Adrenal gland (tissue), 12 donors: ENCODE results near the gene PRSS21. TPM values are rescaled to one million over a fixed set of nuclear protein-coding genes. Genes with fewer than 3 reads are reported as not detected.

ENCODE experiments used
- DNase-seq, 7 donors: peaks; one replicate each; pipeline ENCODE4 v3.0.0-alpha.2; 2019 to 2020
- H3K27ac ChIP-seq, 5 donors: fragments of 200-600 bp; sonication (generic) in 4 of 5; 1 replicate in 3 of 5; 2 replicates in 2 of 5; pipeline versions ENCODE4 v1.5.1 to v1.8.0; 2016 to 2020; ENCODE audit warnings: mild to moderate bottlenecking in 1 of 5
- H3K27me3 ChIP-seq: fragments of 200-600 bp; 2 replicates; pipeline ENCODE4 v1.8.0; 2021
- H3K36me3 ChIP-seq, 2 donors: fragments of 200-600 bp; replicated peaks in 1 of 2; 1 replicate in 1 of 2; 2 replicates in 1 of 2; pipeline versions ENCODE4 v1.5.1 to v1.8.0; 2018 to 2022
- H3K4me1 ChIP-seq, 2 donors: fragments of 200-600 bp; replicated peaks in 1 of 2; 1 replicate in 1 of 2; 2 replicates in 1 of 2; pipeline versions ENCODE4 v1.5.1 to v1.8.0; 2018 to 2021
- H3K4me3 ChIP-seq, 4 donors: fragments of 200-600 bp; sonication (generic) in 3 of 4; one replicate each; pipeline ENCODE4 v1.5.1; 2016 to 2018
- H3K9me3 ChIP-seq, 3 donors: fragments of 200-600 bp; sonication (generic) in 1 of 3; replicated peaks in 1 of 3; 1 replicate in 2 of 3; 2 replicates in 1 of 3; pipeline versions ENCODE4 v1.5.1 to v1.8.0; 2016 to 2021
- POLR2A ChIP-seq, 2 donors: fragments of 450-650 bp; IDR thresholded peaks; one replicate each; pipeline ENCODE4 v1.6.1; 2017; ENCODE audit warnings: antibody characterized with exemption in 2 of 2, mild to moderate bottlenecking in 2 of 2, moderate library complexity in 1 of 2
- WGBS, 4 donors: extraction: QIAGEN DNeasy Blood & Tissue Kit in 2 of 4; methylation state at CpG; one replicate each; pipeline versions ENCODE4 v1.1.5 to v1.1.7; 2013 to 2017; 5-methylcytosine and 5-hydroxymethylcytosine counted together
- intact Hi-C, 2 donors: fragments of 100-400 bp; cut with DNase I; formaldehyde crosslinking; loops; one replicate each; pipeline versions ENCODE4 v1.14.1 to v1.15.0; 2022 to 2023
- polyA plus RNA-seq, 3 donors: library from polyadenylated mRNA; stranded (reverse); fragments of 200-250 nt in 2 of 3; fragments of 350-450 nt in 1 of 3; fragmentation: Illumina TruSeq in 1 of 3; extraction: RNeasy Lipid Tissue Mini Kit (QIAGEN cat#74804) in 1 of 3; gene quantifications; one replicate each; pipeline ENCODE4 v1.2.3, GENCODE V29; 2013 to 2014
- total RNA-seq, 9 donors: library from RNA; depleted of rRNA in 4 of 9; stranded (reverse); fragments of >200 nt in 4 of 9; fragments of 120-200 nt in 1 of 9; fragmentation: NEBNext Ultra II Directional in 1 of 9; extraction: Animal tissue kit (Norgen Biotek cat#: 25700) in 1 of 9; gene quantifications; one replicate each; pipeline versions ENCODE4 v1.1.0 to v1.2.4, GENCODE V29; 2013 to 2023
- TF ChIP-seq, protein P1 (sequence below), 6 experiments: fragments of 450-650 bp in 4 of 6; fragments of 200-600 bp in 2 of 6; sonication (generic) in 1 of 6; IDR thresholded peaks; 1 replicate in 5 of 6; 2 replicates in 1 of 6; pipeline versions ENCODE4 v1.5.1 to v1.8.0; 2016 to 2021; ENCODE audit warnings: antibody characterized with exemption in 6 of 6, mild to moderate bottlenecking in 2 of 6, moderate library complexity in 1 of 6
- donor health status: healthy with polysubstance abuse.
- donor health status: Bipolar disorder and iron deficiency.
- donor health status: DM: yes; HTN: yes; CAD: no.
- donor health status: DM: no; HTN: no; CAD: no.
- donor health status: DM: no; HTN: no; CAD: no.
- donor health status: DM: yes; HTN: yes; CAD: no.

The PRSS21 gene
- total and polyA plus RNA-seq, 12 donors, result 0.20 to 2.6 (median 0.85) TPM; not detected in 6

DNA sequence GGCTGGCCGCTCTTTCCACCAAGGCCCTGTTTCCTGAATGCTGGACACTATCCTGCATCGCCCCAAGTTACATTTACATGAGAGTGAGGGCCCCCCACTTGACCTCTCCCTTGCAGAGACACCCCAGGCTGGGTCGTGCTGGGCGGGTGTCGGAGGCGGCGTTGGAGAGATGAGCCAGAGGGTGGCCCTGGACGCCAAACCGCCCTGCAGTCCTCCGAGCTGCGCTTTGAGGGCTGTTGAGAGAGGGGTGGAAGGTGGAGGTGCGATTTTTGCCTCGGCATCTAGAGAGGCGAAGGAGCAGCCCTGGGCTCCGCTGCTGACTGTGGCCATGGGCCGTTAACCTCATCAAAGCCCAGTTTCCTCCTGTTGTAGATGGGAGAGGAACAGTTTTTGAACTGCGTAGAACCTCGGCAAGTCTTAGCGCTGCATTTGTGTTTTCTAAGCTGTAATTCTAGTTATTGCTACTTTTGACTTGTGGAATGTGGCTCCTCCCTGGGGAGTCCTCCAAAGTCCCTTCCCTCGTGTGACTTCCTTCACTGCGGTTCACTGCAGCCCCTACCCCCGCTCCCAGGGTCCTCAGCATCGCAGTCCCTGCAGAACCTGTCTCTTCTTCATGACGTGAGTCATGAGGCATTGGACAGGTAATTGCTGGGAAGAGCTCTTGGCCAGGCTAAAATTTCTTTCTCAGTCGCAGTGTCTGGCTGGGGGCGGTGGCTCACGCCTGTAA, 39.0 kb upstream of the PRSS21 start:
- peak overlapping the region; percentile 39 to 94 (median 92) for H3K4me3 ChIP-seq
- peak in 1 of 7 donors; percentile 27 for DNase-seq
- H3K9me3 ChIP-seq, result no peaks in the 10 kb centered on the region
- peak overlapping the region; percentile 97 to 100 (median 99) for H3K27ac ChIP-seq
- H3K36me3 ChIP-seq, result peaks cover 0 to 19% of the 10 kb centered on the region in 2 donors
- TF ChIP-seq, protein P1, sequence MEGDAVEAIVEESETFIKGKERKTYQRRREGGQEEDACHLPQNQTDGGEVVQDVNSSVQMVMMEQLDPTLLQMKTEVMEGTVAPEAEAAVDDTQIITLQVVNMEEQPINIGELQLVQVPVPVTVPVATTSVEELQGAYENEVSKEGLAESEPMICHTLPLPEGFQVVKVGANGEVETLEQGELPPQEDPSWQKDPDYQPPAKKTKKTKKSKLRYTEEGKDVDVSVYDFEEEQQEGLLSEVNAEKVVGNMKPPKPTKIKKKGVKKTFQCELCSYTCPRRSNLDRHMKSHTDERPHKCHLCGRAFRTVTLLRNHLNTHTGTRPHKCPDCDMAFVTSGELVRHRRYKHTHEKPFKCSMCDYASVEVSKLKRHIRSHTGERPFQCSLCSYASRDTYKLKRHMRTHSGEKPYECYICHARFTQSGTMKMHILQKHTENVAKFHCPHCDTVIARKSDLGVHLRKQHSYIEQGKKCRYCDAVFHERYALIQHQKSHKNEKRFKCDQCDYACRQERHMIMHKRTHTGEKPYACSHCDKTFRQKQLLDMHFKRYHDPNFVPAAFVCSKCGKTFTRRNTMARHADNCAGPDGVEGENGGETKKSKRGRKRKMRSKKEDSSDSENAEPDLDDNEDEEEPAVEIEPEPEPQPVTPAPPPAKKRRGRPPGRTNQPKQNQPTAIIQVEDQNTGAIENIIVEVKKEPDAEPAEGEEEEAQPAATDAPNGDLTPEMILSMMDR (IDR thresholded peaks at IDR 0.05), result no peak
- TF ChIP-seq POLR2A (IDR thresholded peaks at IDR 0.05), result peak in 1 of 2 donors; percentile 12
- WGBS, 4 donors, result 12 to 26% (median 17%) methylated on average over 18 to 27 of the region's 27 CpGs
- no peaks in the 10 kb centered on the region for H3K27me3 ChIP-seq
- peaks cover 12 to 27% of the 10 kb centered on the region in 2 donors for H3K4me1 ChIP-seq
- intact Hi-C loops, result no loop called here

DNA sequence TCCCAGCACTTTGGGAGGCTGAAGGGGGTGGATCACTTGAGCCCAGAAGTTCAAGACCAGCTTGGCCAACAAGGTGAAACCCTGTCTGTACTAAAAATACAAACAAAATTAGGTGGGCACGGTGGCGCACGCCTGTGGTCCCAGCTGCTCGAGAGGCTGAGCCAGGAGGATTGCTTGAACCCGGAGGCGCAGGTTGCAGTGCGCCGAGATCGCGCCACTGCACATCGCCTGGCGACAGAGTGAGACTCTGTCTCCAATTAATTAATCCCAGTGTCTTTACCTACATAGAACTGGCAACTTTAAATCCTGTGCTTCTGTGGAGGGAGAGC, 38.4 kb upstream of the PRSS21 start:
- peak overlapping the region in 2 of 5 donors; percentile 99 to 100 for H3K27ac ChIP-seq
- H3K36me3 ChIP-seq, result peaks cover 0 to 14% of the 10 kb centered on the region in 2 donors
- intact Hi-C loops, result no loop called here
- H3K9me3 ChIP-seq, result no peaks in the 10 kb centered on the region
- 93 to 97% (median 96%) methylated on average over 12 of the region's 12 CpGs for WGBS, 4 donors
- H3K27me3 ChIP-seq, result no peaks in the 10 kb centered on the region
- no peak for DNase-seq
- H3K4me3 ChIP-seq, result peak overlapping the region in 2 of 4 donors; percentile 91 to 94
- H3K4me1 ChIP-seq, result peaks cover 12 to 27% of the 10 kb centered on the region in 2 donors
- no peak for TF ChIP-seq POLR2A (IDR thresholded peaks at IDR 0.05)
- TF ChIP-seq, protein P1 (IDR thresholded peaks at IDR 0.05), result no peak

DNA sequence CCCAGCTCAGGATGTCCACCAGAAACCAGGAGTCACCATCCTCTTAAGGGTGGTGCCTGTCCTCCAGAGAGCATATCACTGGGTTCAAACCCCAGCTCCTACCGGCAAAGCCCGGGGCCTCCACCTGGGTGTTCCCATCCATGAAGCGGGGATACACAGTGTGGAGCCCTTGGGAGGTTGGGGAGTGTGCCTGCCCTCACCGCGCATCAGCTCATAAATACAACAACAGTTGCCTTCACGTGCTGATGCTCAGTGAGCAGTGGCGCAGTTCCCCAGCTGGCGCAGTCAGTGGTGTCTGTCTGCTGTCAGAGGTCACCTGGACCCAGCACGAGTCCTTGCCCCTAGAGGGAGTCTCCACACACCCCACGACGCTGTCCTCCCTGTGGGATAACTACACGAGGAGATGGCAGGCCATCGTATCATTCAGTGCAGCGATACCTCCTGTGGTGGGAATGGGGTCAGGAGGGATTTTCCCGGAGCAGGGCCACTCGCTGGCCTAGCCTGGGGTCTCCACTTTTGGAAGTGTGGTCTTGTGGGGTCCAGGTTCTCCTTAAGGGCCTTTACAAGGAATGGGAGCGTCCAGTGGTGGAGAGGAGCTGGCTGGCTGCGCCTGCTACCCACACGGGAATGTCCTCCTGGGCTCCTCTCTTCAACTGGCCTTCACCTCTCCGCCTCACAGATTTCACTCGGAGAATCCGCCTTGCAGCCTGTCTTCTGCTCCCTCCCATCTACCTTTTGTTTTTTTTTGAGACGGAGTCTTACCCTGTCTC, 37.7 kb upstream of the PRSS21 start:
- TF ChIP-seq, protein P1 (IDR thresholded peaks at IDR 0.05), result no peak
- H3K4me3 ChIP-seq, result no peak overlapping the region
- no peaks in the 10 kb centered on the region for H3K27me3 ChIP-seq
- 82 to 91% (median 83%) methylated on average over 16 to 23 of the region's 23 CpGs for WGBS, 4 donors
- H3K36me3 ChIP-seq, result peaks cover 0 to 9% of the 10 kb centered on the region in 2 donors
- peak in 1 of 7 donors; percentile 54 for DNase-seq
- H3K9me3 ChIP-seq, result no peaks in the 10 kb centered on the region
- H3K4me1 ChIP-seq, result peaks cover 12 to 27% of the 10 kb centered on the region in 2 donors
- intact Hi-C loops, result no loop called here
- no peak overlapping the region for H3K27ac ChIP-seq
